A549 (cell line): ENCODE data around the gene NLK. TPM values are rescaled to one million over a fixed set of nuclear protein-coding genes. Genes with fewer than 3 reads are reported as not detected.

Experiments
- ATAC-seq, 2 experiments: fragments of 200-7000 bp in 1 of 2; fragments of >200 bp in 1 of 2; cut with Nextera tagmentation in 1 of 2; cut with Tn5 transposase in 1 of 2; 3 replicates each; pipeline versions ENCODE4 v1.8.0 to v1.9.1; 2018 to 2020; ENCODE audit warnings: mild to moderate bottlenecking in 1 of 2, moderate library complexity in 1 of 2
- CTCF ChIA-PET: fragments of 300-600 bp; sonication (Branson Sonifier 250); formaldehyde crosslinking; extraction: SDS; loops from one replicate; lab custom pipeline; 2021; ENCODE audit warnings: antibody characterized with exemption, inconsistent platforms; lab: Yijun Ruan, JAX
- POLR2A ChIA-PET: fragments of 350-600 bp; formaldehyde crosslinking; extraction: SDS; loops from one replicate; lab custom pipeline; 2021; ENCODE audit warnings: antibody characterized with exemption, inconsistent platforms; lab: Yijun Ruan, JAX
- DNase-seq, 2 experiments: peaks; one replicate each; pipeline versions ENCODE4 v3.0.0 to v3.0.0-alpha.2; 2011 to 2016; ENCODE audit warnings: low read depth in 1 of 2, low spot score in 1 of 2
- FAIRE-seq: peaks from 2 replicates; lab custom pipeline; 2011; peaks lifted over from hg19 to GRCh38; lab: Jason Lieb, UNC
- H3K27ac ChIP-seq, 2 experiments: fragments of >200 bp; sonication (Bioruptor Twin); formaldehyde crosslinking; 3 replicates each; pipeline ENCODE4 v1.5.1; 2016 to 2017
- H3K4me1 ChIP-seq: fragments of >200 bp; sonication (Bioruptor Twin); formaldehyde crosslinking; 3 replicates; pipeline ENCODE4 v1.6.1; 2016
- H3K4me2 ChIP-seq: fragments of >200 bp; sonication (Bioruptor Twin); formaldehyde crosslinking; 3 replicates; pipeline ENCODE4 v1.6.1; 2016
- H3K4me3 ChIP-seq: fragments of >200 bp; sonication (Bioruptor Twin); formaldehyde crosslinking; 3 replicates; pipeline ENCODE4 v1.5.1; 2016
- H3K9me3 ChIP-seq: fragments of >200 bp; sonication (Bioruptor Twin); formaldehyde crosslinking; 3 replicates; pipeline ENCODE4 v1.6.1; 2016
- CBX8 ChIP-seq: fragments of 200-600 bp; sonication (generic); IDR thresholded peaks from 2 replicates; pipeline ENCODE4 v1.6.1; 2016
- CTCF ChIP-seq: fragments of >200 bp; sonication (Bioruptor Twin); formaldehyde crosslinking; IDR thresholded peaks from 3 replicates; pipeline ENCODE4 v1.5.1; 2016
- E2F6 ChIP-seq: IDR thresholded peaks from 2 replicates; pipeline ENCODE4 v1.6.1; 2012; ENCODE audit warnings: low read depth, borderline replicate concordance
- EHMT2 ChIP-seq: fragments of 200-600 bp; sonication (generic); IDR thresholded peaks from 2 replicates; pipeline ENCODE4 v1.6.1; 2016; ENCODE audit warnings: antibody characterized with exemption, low read depth, mild to moderate bottlenecking, moderate library complexity
- EP300 ChIP-seq, 2 experiments: fragments of >200 bp; sonication (Bioruptor Twin); formaldehyde crosslinking; IDR thresholded peaks; 2 replicates in 1 of 2; 3 replicates in 1 of 2; pipeline ENCODE4 v1.6.1; 2016 to 2017
- ESRRA ChIP-seq: fragments of 150-350 bp; IDR thresholded peaks from 2 replicates; pipeline ENCODE4 v1.6.1; 2014; ENCODE audit warnings: mild to moderate bottlenecking, low read length, borderline replicate concordance
- GATA3 ChIP-seq: IDR thresholded peaks from 2 replicates; pipeline ENCODE4 v1.6.1; 2012; ENCODE audit warnings: borderline replicate concordance
- KDM1A ChIP-seq: fragments of 200-600 bp; sonication (generic); IDR thresholded peaks from 2 replicates; pipeline ENCODE4 v1.6.1; 2016; ENCODE audit warnings: low read depth, mild to moderate bottlenecking
- PBX3 ChIP-seq: IDR thresholded peaks from 2 replicates; pipeline ENCODE4 v1.6.1; 2012
- POLR2AphosphoS2 ChIP-seq: conservative IDR thresholded peaks from 2 replicates; pipeline ENCODE4 v1.6.1; 2012; ENCODE audit warnings: low read length, improper control_type of control experiment, inconsistent platforms
- REST ChIP-seq: fragments of 200-600 bp; sonication (generic); IDR thresholded peaks from 2 replicates; pipeline ENCODE4 v1.6.1; 2016; ENCODE audit warnings: antibody characterized with exemption, mild to moderate bottlenecking, moderate library complexity
- RFX5 ChIP-seq: fragments of 450-650 bp; IDR thresholded peaks from 2 replicates; pipeline ENCODE4 v1.7.1; 2014; ENCODE audit warnings: antibody characterized with exemption, mild to moderate bottlenecking, moderate library complexity
- RNF2 ChIP-seq: fragments of 200-600 bp; sonication (generic); IDR thresholded peaks from 2 replicates; pipeline ENCODE4 v1.6.1; 2016; ENCODE audit warnings: low read depth, mild to moderate bottlenecking, antibody characterized with exemption, moderate library complexity, borderline replicate concordance
- SREBF2 ChIP-seq: fragments of 450-650 bp; IDR thresholded peaks from 2 replicates; pipeline ENCODE4 v1.6.1; 2014; ENCODE audit warnings: mild to moderate bottlenecking, moderate library complexity
- ZC3H11A ChIP-seq: fragments of 450-650 bp; IDR thresholded peaks from 2 replicates; pipeline ENCODE4 v1.6.1; 2014; ENCODE audit warnings: antibody characterized with exemption, mild to moderate bottlenecking
- ZNF302 ChIP-seq: fragments of 250-450 bp; sonication (Bioruptor Pico); IDR thresholded peaks from 2 replicates; pipeline ENCODE4 v1.9.0; 2021; ENCODE audit warnings: inconsistent platforms, mild to moderate bottlenecking, moderate library complexity
- WGBS: methylation state at CpG from one replicate; pipeline ENCODE4 v1.1.6; 2017; ENCODE audit errors: missing lambda C conversion rate; 5-methylcytosine and 5-hydroxymethylcytosine counted together
- polyA plus RNA-seq, 4 experiments: library from polyadenylated mRNA; depleted of rRNA in 3 of 4; stranded (reverse); fragments of >200 nt; fragmentation: RNase III in 1 of 4; extraction: RNeasy Plus Mini Kit Qiagen cat#74134 plus additional on column Dnase treatment in 1 of 4; gene quantifications; 2 replicates in 3 of 4; 3 replicates in 1 of 4; pipeline ENCODE4 v1.2.3, GENCODE V29; 2011 to 2017

NLK gene
- polyA plus RNA-seq, 2 of the 4 experiments (the other 2 are of a cell fraction), result 11.8 to 26.5 TPM

- ATAC-seq (no peak), FAIRE-seq (no peak), DNase-seq (no peak)
- TF ChIP-seq RFX5 (no peak), ZNF302 (CRISPR knock-in tag) (no peak), ESRRA (no peak), GATA3 (no peak), SREBF2 (no peak), REST (no peak), E2F6 (no peak), CTCF (no peak), KDM1A (no peak), CBX8 (no peak), RNF2 (no peak), PBX3 (no peak), POLR2AphosphoS2 (no peak)
- Histone ChIP-seq H3K4me1 (peaks cover 29% of the 10 kb centered on the region), H3K9me3 (no peaks in the 10 kb centered on the region), H3K4me2 (no peak overlapping the region), H3K27ac (no peak overlapping the region), H3K4me3 (no peak overlapping the region)
- ChIA-PET POLR2A (no interaction called here), CTCF (interaction anchor here (1.2 kb wide), 1 partner anchor 8 kb away, joined by 4 read pairs; no protein-coding TSS in a partner anchor)
- 89% methylated on average over 3 of the region's 3 CpGs for WGBS
Measured at GRCh38 chr17:28046034-28046825, 3.8 kb downstream of the NLK start.

GRCh38 chr17:28047806-28048205 is 5.3 kb downstream of the NLK start:
- CTCF ChIA-PET, result no interaction called here
- POLR2A ChIA-PET, result interaction anchor here (1.0 kb wide), 1 partner anchor 155 kb away, joined by 3 read pairs; the partner anchor contains the start of gene LYRM9
- WGBS, result 64% methylated on average over 4 of the region's 4 CpGs

More at GRCh38 chr17:28047806-28048205, 5.3 kb downstream of the NLK start:
- ATAC-seq (no peak), FAIRE-seq (no peak), DNase-seq (no peak)
- TF ChIP-seq EP300 (IDR thresholded peaks at IDR 0.05), result no peak
- no peak for TF ChIP-seq E2F6
- TF ChIP-seq ZC3H11A, result no peak
- TF ChIP-seq CBX8, result no peak
- no peak for TF ChIP-seq RNF2
- no peak for TF ChIP-seq EHMT2
- TF ChIP-seq PBX3, result no peak
- Histone ChIP-seq H3K27ac (no peak overlapping the region), H3K4me3 (no peak overlapping the region), H3K4me1 (peaks cover 23% of the 10 kb centered on the region), H3K9me3 (no peaks in the 10 kb centered on the region), H3K4me2 (no peak overlapping the region)
